ENCODE measurements around the gene LPCAT2. TPM values are rescaled to one million over a fixed set of nuclear protein-coding genes. Genes with fewer than 3 reads are reported as not detected.

The LPCAT2 gene
- total RNA-seq, 2 donors from 2014 or later = 3.3 to 9.1 TPM

DNA sequence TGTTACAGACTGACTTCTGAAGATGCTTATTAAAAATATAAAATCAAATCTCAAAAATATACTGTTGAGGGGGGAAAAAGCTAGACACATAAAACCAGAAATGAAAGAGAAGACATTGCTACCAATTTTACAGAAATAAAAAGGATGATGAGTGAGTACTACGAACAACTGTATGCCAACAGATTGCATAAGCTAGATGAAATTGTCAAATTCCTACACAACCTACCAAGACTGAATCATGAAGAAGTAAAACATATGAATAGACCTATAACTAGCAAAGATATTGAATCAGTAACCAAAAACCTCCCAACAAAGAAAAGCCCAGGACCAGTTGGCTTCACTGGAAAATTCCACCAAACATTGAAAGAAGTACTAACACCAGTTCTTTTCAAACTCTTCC is 54.1 kb downstream of the LPCAT2 start:
- H3K36me3 ChIP-seq (replicated peaks in 1 of 2; ENCODE audit: insufficient read depth in 1 of 2, low read depth in 2 of 2) = no peaks in the 10 kb centered on the region
- WGBS, 2 donors = 89 to 97% methylated on average over 1 of the region's 1 CpG
- intact Hi-C loops (cut with DNase I) = no loop called here

DNA sequence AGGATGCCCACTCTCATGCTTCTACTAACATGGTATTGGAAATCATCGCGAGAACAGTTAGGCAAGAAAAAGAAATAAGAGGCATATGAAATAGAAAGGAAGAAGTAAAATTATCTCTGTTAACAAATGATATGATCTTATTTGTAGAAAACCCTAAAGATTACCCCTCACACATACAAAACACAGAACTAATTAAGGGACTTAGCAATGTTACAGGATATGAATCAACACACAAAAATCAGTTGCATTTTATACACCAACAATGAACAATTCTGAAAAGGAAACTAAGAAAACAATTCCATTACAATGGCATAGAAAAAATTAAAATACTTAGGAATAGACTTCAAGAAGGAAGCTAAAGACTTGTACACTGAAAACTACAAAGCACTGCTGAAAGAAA is 54.9 kb downstream of the LPCAT2 start:
- peaks cover 3% of the 10 kb centered on the region for H3K4me1 ChIP-seq
- DNase-seq (no peak), ATAC-seq (no peak)
- intact Hi-C loops (cut with DNase I) = no loop called here
- no peak overlapping the region for H3K27ac ChIP-seq
- no peak for TF ChIP-seq POLR2A (IDR thresholded peaks at IDR 0.05)
- TF ChIP-seq, protein P1, sequence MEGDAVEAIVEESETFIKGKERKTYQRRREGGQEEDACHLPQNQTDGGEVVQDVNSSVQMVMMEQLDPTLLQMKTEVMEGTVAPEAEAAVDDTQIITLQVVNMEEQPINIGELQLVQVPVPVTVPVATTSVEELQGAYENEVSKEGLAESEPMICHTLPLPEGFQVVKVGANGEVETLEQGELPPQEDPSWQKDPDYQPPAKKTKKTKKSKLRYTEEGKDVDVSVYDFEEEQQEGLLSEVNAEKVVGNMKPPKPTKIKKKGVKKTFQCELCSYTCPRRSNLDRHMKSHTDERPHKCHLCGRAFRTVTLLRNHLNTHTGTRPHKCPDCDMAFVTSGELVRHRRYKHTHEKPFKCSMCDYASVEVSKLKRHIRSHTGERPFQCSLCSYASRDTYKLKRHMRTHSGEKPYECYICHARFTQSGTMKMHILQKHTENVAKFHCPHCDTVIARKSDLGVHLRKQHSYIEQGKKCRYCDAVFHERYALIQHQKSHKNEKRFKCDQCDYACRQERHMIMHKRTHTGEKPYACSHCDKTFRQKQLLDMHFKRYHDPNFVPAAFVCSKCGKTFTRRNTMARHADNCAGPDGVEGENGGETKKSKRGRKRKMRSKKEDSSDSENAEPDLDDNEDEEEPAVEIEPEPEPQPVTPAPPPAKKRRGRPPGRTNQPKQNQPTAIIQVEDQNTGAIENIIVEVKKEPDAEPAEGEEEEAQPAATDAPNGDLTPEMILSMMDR (IDR thresholded peaks at IDR 0.05) = no peak
- H3K36me3 ChIP-seq (replicated peaks in 1 of 2; ENCODE audit: insufficient read depth in 1 of 2, low read depth in 2 of 2) = no peaks in the 10 kb centered on the region
- WGBS, 2 donors = 84 to 100% methylated on average over 2 of the region's 2 CpGs
- H3K4me3 ChIP-seq = no peak overlapping the region
- no peaks in the 10 kb centered on the region for H3K27me3 ChIP-seq
- no peaks in the 10 kb centered on the region for H3K9me3 ChIP-seq

More for the DNA sequence above, 54.1 kb downstream of the LPCAT2 start:
- H3K9me3 ChIP-seq = no peaks in the 10 kb centered on the region
- TF ChIP-seq, protein P1 (IDR thresholded peaks at IDR 0.05) = no peak
- TF ChIP-seq POLR2A (IDR thresholded peaks at IDR 0.05) = no peak
- no peak overlapping the region for H3K27ac ChIP-seq
- no peaks in the 10 kb centered on the region for H3K27me3 ChIP-seq
- ATAC-seq (no peak), DNase-seq (no peak)
- H3K4me1 ChIP-seq = peaks cover 8% of the 10 kb centered on the region
- H3K4me3 ChIP-seq = no peak overlapping the region

GRCh38 chr16:55565086-55565485 is 56.2 kb downstream of the LPCAT2 start:
- Histone ChIP-seq H3K4me1 (no peaks in the 10 kb centered on the region), H3K36me3 (replicated peaks in 1 of 2; ENCODE audit: insufficient read depth in 1 of 2, low read depth in 2 of 2) (no peaks in the 10 kb centered on the region), H3K27ac (no peak overlapping the region), H3K27me3 (no peaks in the 10 kb centered on the region), H3K9me3 (no peaks in the 10 kb centered on the region), H3K4me3 (no peak overlapping the region)
- 67 to 78% methylated on average over 1 of the region's 1 CpG for WGBS, 2 donors
- DNase-seq = no peak
- intact Hi-C loops (cut with DNase I) = no loop called here
- ATAC-seq = no peak
- no peak for TF ChIP-seq POLR2A (IDR thresholded peaks at IDR 0.05)
- TF ChIP-seq, protein P1 (IDR thresholded peaks at IDR 0.05) = no peak

- H3K27ac ChIP-seq = no peak within 1 kb of the TSS
Measured at GRCh38 chr16:55566432-55567175, 57.7 kb downstream of the LPCAT2 start, which contains the start of gene CAPNS2. Gene CAPNS2 (plus strand): TSS chr16:55566684. CDS start chr16:55566757, 73 bp downstream.

More at GRCh38 chr16:55566432-55567175, 57.7 kb downstream of the LPCAT2 start, which contains the start of gene CAPNS2:
- 90 to 91% methylated on average over 9 of the region's 9 CpGs for WGBS, 2 donors
- Histone ChIP-seq H3K27me3 (no peaks in the 10 kb centered on the region), H3K4me1 (no peaks in the 10 kb centered on the region), H3K4me3 (no peak within 1 kb of the TSS), H3K9me3 (no peaks in the 10 kb centered on the region), H3K36me3 (replicated peaks in 1 of 2; ENCODE audit: insufficient read depth in 1 of 2, low read depth in 2 of 2) (no peaks in the 10 kb centered on the region)
- ATAC-seq (no peak), DNase-seq (no peak)
- intact Hi-C loops (cut with DNase I) = no loop called here
- TF ChIP-seq, protein P1 (IDR thresholded peaks at IDR 0.05) = no peak
- no peak for TF ChIP-seq POLR2A (IDR thresholded peaks at IDR 0.05)
